ENCODE data around the gene SSBP3.

Gene SSBP3

DNA sequence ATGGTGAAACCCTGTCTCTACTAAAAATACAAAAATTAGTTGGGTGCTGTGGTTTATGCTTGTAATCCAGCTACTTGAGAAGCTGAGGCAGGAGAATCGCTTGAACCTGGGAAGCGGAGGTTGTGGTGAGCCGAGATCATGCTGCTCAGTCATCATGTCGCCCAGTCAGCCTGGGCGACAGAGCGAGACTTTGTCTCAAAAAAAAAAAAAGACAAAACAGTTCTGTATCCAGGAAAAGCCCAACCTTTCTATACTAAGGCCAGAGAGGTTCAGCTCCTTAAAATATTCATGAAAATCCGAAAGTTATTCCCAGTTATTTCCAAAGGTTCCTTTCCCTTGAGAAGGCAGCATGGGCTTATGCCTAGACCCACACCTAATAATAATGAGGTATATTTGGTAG is 202.0 kb downstream of the SSBP3 start:
- no peak for DNase-seq

DNA sequence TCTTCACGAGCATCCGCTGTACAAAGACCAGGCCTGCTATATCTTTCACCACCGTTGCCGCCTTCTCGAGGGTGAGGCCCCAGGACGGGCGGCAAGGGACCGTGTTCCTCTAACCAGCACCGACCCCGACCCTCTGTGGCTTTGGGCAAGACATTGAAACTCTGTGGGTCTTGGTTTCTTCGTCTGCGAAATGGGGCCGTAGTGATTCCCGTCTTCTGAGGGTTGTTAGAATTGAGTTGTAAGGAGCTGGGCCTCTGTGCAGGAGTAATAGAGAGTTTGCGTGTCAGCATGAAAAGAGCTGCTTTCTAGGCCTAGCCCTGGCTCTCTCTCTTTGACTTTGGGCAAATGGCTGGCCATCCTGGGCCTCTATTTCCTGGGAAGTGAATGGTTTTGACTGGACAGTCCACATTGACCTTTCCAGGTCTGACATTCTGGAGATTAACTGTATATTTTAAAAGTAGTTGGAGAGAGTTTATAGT is 205.6 kb downstream of the SSBP3 start:
- no peak for DNase-seq

DNA sequence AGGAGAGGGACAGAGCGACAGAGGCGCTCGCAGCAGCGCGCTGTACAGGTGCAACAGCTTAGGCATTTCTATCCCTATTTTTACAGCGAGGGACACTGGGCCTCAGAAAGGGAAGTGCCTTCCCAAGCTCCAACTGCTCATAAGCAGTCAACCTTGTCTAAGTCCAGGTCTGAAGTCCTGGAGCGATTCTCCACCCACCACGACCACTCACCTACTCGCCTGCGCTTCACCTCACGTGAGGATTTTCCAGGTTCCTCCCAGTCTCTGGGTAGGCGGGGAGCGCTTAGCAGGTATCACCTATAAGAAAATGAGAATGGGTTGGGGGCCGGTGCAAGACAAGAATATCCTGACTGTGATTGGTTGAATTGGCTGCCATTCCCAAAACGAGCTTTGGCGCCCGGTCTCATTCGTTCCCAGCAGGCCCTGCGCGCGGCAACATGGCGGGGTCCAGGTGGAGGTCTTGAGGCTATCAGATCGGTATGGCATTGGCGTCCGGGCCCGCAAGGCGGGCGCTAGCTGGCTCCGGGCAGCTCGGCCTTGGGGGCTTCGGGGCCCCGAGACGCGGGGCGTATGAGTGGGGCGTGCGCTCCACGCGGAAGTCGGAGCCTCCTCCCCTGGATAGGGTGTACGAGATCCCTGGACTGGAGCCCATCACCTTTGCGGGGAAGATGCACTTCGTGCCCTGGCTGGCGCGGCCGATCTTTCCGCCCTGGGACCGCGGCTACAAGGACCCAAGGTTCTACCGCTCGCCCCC is 206.3 kb downstream of the SSBP3 start, which contains the start of the genes CYB5RL and MRPL37:
Gene CYB5RL, minus strand, starts transcription at position 266 of the 754 bp plus-strand sequence. CDS start 4,414 bp downstream, outside the sequence.
Gene MRPL37, plus strand, starts transcription at position 403 of the 754 bp plus-strand sequence. Its CDS starts 77 bp downstream, at position 480.
- DNase-seq = peak; percentile 85 to 88

DNA sequence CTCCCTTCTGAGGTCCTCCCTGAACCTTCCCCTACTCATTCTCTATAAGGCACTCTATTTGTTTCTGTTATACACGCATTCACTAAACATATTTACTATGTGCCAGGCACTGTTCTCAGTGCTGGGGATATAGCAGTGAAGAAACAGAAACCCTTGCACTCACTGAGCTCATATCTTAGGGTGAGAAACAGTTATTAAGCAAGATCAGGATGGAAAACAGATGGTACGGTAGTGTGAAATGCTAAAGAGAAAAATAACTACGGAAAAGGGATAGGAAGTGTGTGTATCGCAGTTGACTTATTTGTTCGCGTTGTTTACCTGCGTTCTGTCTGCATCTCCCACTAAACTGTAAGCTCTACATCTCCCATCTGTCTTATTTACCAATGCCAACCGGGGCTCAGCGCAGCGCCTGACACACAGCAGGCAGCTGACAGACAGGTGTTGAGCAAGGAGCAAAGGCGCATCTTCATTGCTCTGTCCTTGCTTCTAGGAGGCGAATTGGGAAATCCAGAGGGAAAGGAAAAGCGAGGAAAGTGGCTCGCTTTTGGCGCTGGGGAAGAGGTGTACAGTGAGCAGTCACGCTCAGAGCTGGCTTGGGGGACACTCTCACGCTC is 206.9 kb downstream of the SSBP3 start:
- DNase-seq = no peak

GRCh38 chr1:54193453-54193852 is 212.7 kb downstream of the SSBP3 start:
- DNase-seq = no peak

DNA sequence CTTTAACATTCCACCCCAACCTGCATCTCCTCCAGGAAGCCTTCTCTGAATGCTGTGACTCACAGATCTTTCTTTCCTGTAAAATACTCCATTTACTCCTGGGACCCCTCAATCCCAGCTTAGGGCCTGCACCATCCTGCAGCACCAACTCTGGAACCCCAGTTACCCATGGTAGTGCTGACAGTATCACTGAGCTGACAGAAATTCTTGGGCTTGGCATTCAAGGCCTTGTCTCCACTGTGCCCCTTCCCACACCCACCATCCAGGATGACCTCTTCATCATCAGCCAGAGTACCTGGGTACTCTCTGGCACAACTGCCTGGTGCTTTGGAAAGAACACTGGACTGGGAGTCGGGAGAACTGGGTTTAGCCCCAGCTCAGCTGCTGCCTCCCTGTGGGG is 214.7 kb downstream of the SSBP3 start:
- DNase-seq = no peak

- DNase-seq = no peak
Measured at GRCh38 chr1:54190526-54190925, 215.7 kb downstream of the SSBP3 start.

DNA sequence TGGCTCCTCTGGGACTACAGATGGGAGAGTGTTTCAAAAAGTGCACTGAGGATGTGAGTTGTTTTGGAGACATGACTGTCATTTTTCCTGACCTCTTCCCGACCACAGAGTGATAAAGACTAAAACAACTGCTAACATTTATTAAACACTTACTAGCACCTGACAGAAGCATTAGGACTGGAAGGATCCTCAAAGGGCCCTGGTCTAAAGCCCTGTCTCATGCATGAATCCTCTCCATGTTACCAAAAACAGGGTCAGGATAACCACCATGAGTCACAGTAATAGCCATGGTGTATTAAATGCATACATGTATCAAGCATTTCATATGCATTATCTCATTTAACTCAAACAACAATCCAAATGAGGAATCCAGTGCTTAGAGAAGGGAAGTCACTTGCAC is 217.9 kb downstream of the SSBP3 start:
- DNase-seq = no peak

DNA sequence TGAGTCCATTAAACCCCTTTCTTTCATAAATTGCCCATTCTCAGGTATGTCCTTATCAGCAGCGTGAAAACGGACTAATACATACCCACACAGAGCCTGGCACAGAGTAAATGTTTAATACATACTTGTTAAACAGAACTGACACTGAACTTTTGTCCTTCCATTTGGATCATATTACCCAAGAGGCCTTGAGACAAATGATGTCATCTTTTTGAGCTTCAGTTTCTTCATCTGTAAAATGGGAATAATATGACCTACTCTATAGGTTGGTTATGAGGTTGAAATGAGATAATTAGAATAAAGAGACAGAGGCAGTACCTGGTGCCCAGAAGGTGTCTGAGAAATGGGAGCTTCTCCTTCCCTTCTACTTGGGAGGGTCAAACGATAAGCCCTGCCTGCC is 220.1 kb downstream of the SSBP3 start:
- no peak for DNase-seq

DNA sequence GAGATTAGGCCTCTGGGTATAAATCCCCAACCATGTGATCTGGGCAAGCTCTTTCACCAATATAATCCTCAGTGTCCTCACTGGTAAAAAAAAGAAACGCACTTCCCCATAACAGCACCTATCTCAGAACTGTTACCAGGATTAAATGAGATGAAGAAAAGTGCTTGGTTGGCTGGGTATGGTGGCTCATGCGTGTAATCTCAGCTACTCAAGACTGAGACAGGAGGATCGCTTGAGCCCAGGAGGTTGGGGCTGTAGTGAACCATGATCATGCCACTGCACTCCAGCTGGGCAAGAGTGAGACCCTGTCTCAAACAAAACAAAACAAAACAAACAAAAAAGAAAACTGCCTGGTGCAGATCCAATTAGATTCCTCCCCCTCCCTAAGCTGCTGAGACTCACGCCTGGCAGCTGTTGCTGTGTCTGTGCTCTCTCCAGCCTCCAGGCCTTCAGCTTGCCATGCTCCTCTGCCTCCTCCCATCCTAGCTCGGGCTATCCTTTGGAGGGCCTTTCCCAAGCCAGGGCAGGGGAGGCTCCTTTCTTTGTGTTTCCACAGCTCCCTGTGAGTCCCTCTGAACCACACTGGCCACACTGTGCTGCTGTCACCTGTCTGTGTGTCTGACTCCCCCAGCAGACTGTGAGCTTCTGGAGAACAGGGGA is 225.4 kb downstream of the SSBP3 start:
- no peak for DNase-seq

- DNase-seq = no peak
Measured at GRCh38 chr1:54178296-54179070, 227.7 kb downstream of the SSBP3 start.

GRCh38 chr1:54177726-54178125 is 228.5 kb downstream of the SSBP3 start:
- no peak for DNase-seq

DNA sequence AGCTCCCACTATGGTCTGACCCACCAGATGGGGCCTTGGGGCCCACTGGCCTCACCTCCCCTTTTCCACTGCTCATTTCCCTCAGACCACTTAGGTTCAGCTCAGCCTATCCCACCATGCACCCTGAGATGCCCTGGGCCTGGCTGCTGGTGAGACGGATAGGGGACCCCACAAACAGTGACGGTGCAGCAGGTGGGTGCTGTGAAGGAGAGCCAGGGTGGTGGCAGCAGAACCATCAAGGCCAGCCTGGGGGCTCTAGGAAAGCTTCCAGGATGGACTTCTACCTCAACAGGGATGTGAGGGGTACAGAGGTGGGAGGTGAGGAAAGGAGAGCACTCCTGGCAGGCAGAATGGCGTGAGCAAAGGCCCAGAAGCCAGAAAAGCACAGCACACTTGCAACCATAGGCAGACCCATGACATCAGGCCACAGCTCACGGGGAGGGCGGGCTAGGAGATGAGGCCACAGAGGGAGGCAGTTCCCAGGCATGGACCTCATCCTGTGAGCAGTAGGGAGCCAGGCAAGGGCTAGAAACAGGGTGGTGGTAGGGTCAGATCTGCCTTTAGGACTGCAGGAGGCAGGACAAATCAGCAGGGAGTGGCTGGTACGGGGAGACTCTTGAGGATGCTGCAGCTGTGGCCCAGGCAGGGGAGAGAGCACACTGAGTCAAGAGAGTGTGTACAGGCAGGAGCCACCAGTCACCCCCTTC is 229.4 kb downstream of the SSBP3 start:
- no peak for DNase-seq

Measured in stimulated activated CD4-positive, alpha-beta T cell treated with anti-CD3 and anti-CD28 coated beads, Interleukin-2, amount 100 ng/mL, for 48 hours (primary cell).